ENCODE results near the gene PROSER2. TPM values are rescaled to one million over a fixed set of nuclear protein-coding genes. Genes with fewer than 3 reads are reported as not detected.

The PROSER2 gene
- total and polyA plus RNA-seq, 3 experiments from 2014 or later, result 1.5 to 2.4 (median 1.7) TPM

DNA sequence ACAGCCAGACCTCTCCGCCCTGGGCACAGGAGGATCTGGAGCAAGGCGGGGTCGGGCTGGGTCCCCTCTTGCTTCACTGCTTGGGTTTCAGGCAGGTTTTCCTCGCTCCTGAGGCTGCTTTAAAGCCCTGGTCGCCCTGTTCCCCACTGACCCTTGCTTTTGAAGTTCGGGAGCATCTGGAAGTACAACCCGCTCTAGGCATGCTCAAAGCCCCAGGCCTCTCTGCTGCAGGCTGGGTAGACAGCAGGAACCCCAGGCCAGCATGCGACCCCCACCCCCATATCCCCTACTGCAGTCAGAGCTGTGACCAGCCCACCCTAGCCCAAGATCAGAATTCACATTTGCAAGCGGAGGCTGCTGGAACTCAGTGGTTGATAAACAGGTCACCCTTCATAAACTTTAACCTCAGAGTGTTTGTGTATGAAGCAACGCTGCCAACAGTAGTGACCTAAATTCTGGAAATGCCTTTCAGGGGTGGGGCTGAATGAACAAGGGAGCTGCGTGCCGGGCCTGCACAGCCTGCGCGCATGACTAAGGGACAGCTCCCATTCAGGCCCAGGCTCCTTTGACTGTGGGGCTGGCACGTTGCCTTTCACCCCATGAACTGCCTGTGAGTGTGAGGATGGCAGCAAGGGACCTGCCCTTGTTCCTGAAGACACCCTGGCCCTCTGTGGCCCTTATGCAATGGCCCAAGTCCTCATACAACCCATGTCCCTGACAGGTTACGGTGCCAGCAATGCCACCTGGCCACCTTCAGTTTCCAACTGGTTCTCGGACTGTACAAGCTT, 52.5 kb downstream of the PROSER2 start:
- peak in 1 of 5 donors; percentile 15 for DNase-seq
- Mint-ChIP-seq H3K27me3 (peaks cover 0 to under 1% of the 10 kb centered on the region in 2 donors), H3K9me3 (no peaks in the 10 kb centered on the region), H3K4me1 (peaks cover 18 to 41% (median 29%) of the 10 kb centered on the region in 3 donors), H3K27ac (peak overlapping the region in 3 of 8 donors; percentile 48 to 55 (median 50)), H3K4me3 (no peak overlapping the region), H3K36me3 (no peaks in the 10 kb centered on the region)
- H3K27me3 ChIP-seq (ENCODE audit: insufficient read depth, low read length, poor library complexity, severe bottlenecking), result no peaks in the 10 kb centered on the region
- H3K9me3 ChIP-seq (ENCODE audit: low read length), result no peaks in the 10 kb centered on the region
- no peaks in the 10 kb centered on the region for H3K36me3 ChIP-seq (ENCODE audit: insufficient read depth, low read length)
- H3K27ac ChIP-seq (ENCODE audit: low read depth, low read length), result no peak overlapping the region
- no peak overlapping the region for H3K4me3 ChIP-seq (ENCODE audit: low read length)
- H3K4me1 ChIP-seq (ENCODE audit: insufficient read depth, low read length), result peaks cover 26% of the 10 kb centered on the region
- CTCF ChIA-PET, result interaction anchor here (0.8 to 1.2 kb wide), 2 partner anchors 111 to 158 kb away, joined by 3 read pairs; no protein-coding TSS in a partner anchor
- POLR2A ChIA-PET, result no interaction called here

DNA sequence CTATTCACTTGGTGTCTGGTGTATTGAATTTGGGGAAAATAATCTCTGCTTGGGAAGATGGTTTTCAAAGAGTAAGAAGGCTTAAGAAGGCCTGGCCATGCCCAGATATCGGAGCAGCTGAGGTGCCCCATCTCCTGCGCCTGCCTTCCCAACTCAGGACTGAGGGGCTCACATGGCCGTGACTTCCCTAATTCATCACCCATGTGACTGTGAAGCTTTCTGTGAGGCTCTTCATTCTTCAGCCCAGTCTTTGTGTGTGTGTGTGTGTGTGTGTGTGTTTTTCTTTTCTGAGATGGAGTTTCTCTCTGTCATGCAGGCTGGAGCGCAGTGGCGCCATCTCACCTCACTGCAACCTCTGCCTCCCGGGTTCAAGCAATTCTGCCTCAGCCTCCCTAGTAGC, 53.2 kb downstream of the PROSER2 start:
- Histone ChIP-seq H3K4me1 (ENCODE audit: insufficient read depth, low read length) (peaks cover 24% of the 10 kb centered on the region), H3K4me3 (ENCODE audit: low read length) (no peak overlapping the region), H3K27ac (ENCODE audit: low read depth, low read length) (no peak overlapping the region), H3K36me3 (ENCODE audit: insufficient read depth, low read length) (no peaks in the 10 kb centered on the region), H3K9me3 (ENCODE audit: low read length) (no peaks in the 10 kb centered on the region), H3K27me3 (ENCODE audit: insufficient read depth, low read length, poor library complexity, severe bottlenecking) (no peaks in the 10 kb centered on the region)
- CTCF ChIA-PET, result no interaction called here
- Mint-ChIP-seq H3K27ac (no peak overlapping the region), H3K9me3 (no peaks in the 10 kb centered on the region), H3K36me3 (no peaks in the 10 kb centered on the region), H3K27me3 (no peaks in the 10 kb centered on the region), H3K4me3 (no peak overlapping the region), H3K4me1 (peaks cover 15 to 34% (median 24%) of the 10 kb centered on the region in 3 donors)
- POLR2A ChIA-PET, result no interaction called here
- DNase-seq, result no peak

DNA sequence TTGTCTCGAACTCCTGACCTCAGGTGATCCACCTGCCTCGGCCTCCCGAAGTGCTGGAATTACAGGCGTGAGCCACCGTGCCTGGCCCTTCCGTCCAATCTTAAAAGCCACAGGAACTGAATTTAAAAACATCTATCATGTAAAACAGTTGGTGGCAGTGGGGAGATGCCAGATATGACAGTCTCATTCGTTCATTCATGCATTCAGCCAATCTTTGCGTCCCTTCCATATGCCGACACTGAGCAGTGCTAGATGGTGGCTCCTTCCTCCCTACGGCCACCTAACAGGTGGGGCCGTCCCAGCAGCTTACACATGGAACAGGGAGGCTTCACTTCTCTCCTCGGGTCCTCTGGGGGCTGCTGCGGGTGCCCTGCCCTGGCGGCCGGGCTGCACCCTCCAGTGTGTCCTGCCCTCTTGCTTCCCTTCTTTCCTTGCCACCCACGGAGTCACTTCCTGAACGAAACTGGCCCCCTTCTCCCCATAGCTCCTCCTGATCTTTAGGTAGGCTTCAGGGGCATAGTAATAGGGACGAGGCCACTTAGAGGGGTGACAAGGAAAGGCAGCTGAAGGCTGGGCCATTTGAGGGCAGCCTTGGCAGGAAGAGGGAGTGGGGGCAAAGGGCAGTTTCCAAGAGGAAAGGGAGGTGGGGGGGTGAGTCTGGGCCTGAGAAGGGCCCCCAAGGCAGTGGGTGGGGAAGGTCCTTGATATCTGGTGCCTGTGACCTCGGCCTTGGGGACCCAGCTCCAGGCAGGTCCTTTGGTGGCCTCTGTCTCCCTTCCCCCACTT, 53.8 kb downstream of the PROSER2 start:
- Histone ChIP-seq H3K36me3 (ENCODE audit: insufficient read depth, low read length) (no peaks in the 10 kb centered on the region), H3K27me3 (ENCODE audit: insufficient read depth, low read length, poor library complexity, severe bottlenecking) (no peaks in the 10 kb centered on the region), H3K4me1 (ENCODE audit: insufficient read depth, low read length) (peaks cover 17% of the 10 kb centered on the region), H3K4me3 (ENCODE audit: low read length) (no peak overlapping the region), H3K27ac (ENCODE audit: low read depth, low read length) (no peak overlapping the region), H3K9me3 (ENCODE audit: low read length) (no peaks in the 10 kb centered on the region)
- CTCF ChIA-PET, result no interaction called here
- H3K4me3 Mint-ChIP-seq, result no peak overlapping the region
- peaks cover 13 to 33% (median 19%) of the 10 kb centered on the region in 3 donors for H3K4me1 Mint-ChIP-seq
- no peaks in the 10 kb centered on the region for H3K36me3 Mint-ChIP-seq
- POLR2A ChIA-PET, result no interaction called here
- no peak overlapping the region for H3K27ac Mint-ChIP-seq
- peak in 1 of 5 donors; percentile 24 for DNase-seq
- H3K27me3 Mint-ChIP-seq, result no peaks in the 10 kb centered on the region
- H3K9me3 Mint-ChIP-seq, result no peaks in the 10 kb centered on the region

DNA sequence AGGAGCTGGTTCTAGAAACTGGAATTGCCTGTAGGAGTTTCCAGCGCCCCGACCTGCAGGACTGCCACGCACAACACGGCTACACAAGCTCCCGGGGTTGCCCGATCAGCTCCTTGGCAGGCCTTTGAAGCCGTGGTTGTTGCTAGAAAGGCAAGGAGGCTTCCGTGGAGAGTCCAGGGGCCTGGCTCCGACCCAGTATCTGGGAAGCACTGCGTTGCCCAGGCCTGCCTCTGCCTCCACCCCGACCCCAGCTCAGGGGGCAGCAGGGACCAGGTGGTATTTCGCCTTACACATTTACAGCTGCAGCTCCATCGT, 54.4 kb downstream of the PROSER2 start:
- H3K27me3 Mint-ChIP-seq, result no peaks in the 10 kb centered on the region
- Histone ChIP-seq H3K27ac (ENCODE audit: low read depth, low read length) (no peak overlapping the region), H3K4me3 (ENCODE audit: low read length) (no peak overlapping the region), H3K9me3 (ENCODE audit: low read length) (no peaks in the 10 kb centered on the region), H3K4me1 (ENCODE audit: insufficient read depth, low read length) (peaks cover 14% of the 10 kb centered on the region), H3K36me3 (ENCODE audit: insufficient read depth, low read length) (no peaks in the 10 kb centered on the region), H3K27me3 (ENCODE audit: insufficient read depth, low read length, poor library complexity, severe bottlenecking) (no peaks in the 10 kb centered on the region)
- H3K9me3 Mint-ChIP-seq, result no peaks in the 10 kb centered on the region
- H3K4me1 Mint-ChIP-seq, result peaks cover 17 to 34% (median 22%) of the 10 kb centered on the region in 3 donors
- ChIA-PET CTCF (no interaction called here), POLR2A (no interaction called here)
- no peak overlapping the region for H3K4me3 Mint-ChIP-seq
- H3K36me3 Mint-ChIP-seq, result no peaks in the 10 kb centered on the region
- no peak overlapping the region for H3K27ac Mint-ChIP-seq
- peak in 1 of 5 donors; percentile 30 for DNase-seq

DNA sequence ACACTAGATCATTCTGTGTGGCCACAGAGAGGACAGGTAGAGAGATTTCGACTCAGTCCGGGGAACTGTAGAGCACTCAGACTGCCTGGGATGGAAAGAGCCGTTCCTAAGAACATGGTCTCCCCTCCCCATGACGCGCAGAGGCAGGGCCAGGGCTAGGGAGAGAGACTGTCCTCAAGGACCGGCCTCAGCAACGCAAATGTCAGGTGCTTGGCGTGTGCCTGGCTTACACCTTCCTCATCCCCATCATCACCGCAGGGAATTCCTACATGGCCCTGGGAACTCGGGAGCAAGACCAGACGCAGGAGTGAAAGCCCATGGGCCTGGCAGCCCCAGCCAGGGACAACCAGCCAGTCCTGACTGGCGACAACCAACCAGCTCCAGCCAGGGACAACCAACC, 55.6 kb downstream of the PROSER2 start:
- Mint-ChIP-seq H3K36me3 (no peaks in the 10 kb centered on the region), H3K4me3 (no peak overlapping the region), H3K4me1 (peaks cover 20 to 42% (median 31%) of the 10 kb centered on the region in 3 donors), H3K9me3 (no peaks in the 10 kb centered on the region), H3K27ac (peak overlapping the region in 1 of 8 donors; percentile 69), H3K27me3 (no peaks in the 10 kb centered on the region)
- H3K27me3 ChIP-seq (ENCODE audit: insufficient read depth, low read length, poor library complexity, severe bottlenecking), result no peaks in the 10 kb centered on the region
- H3K4me1 ChIP-seq (ENCODE audit: insufficient read depth, low read length), result peaks cover 19% of the 10 kb centered on the region
- H3K27ac ChIP-seq (ENCODE audit: low read depth, low read length), result no peak overlapping the region
- no peaks in the 10 kb centered on the region for H3K9me3 ChIP-seq (ENCODE audit: low read length)
- no peaks in the 10 kb centered on the region for H3K36me3 ChIP-seq (ENCODE audit: insufficient read depth, low read length)
- peak in 1 of 5 donors; percentile 19 for DNase-seq
- POLR2A ChIA-PET, result no interaction called here
- CTCF ChIA-PET, result no interaction called here
- H3K4me3 ChIP-seq (ENCODE audit: low read length), result no peak overlapping the region

DNA sequence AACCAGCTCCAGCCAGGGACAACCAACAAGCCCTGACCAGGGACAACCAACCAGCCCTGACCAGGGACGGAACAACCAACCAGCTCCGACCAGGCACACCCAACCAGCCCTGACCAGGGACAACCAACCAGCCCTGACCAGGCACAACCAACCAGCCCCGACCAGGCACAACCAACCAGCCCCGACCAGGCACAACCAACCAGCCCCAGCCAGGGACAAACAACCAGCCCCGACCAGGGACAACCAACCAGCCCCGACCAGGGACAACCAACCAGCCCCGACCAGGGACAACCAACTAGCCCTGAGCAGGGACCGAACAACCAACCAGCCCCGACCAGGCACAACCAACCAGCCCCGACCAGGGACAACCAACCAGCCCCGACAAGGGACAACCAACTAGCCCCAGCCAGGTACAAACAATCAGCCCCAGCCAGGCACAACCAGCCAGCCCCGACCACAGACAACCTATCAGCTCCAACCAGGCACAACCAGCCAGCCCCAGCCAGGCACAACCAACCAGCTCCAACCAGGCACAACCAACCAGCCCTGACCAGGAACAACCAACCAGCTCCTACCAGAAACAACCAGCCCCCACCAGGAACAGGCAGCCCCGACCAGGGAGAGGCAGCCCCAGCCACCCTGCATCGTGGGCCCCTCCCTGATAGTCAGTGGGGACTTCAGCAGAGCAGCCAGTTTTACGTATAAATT, 56.4 kb downstream of the PROSER2 start:
- Histone ChIP-seq H3K9me3 (ENCODE audit: low read length) (no peaks in the 10 kb centered on the region), H3K4me3 (ENCODE audit: low read length) (no peak overlapping the region), H3K27ac (ENCODE audit: low read depth, low read length) (no peak overlapping the region), H3K4me1 (ENCODE audit: insufficient read depth, low read length) (peaks cover 14% of the 10 kb centered on the region), H3K36me3 (ENCODE audit: insufficient read depth, low read length) (no peaks in the 10 kb centered on the region), H3K27me3 (ENCODE audit: insufficient read depth, low read length, poor library complexity, severe bottlenecking) (no peaks in the 10 kb centered on the region)
- ChIA-PET POLR2A (no interaction called here), CTCF (no interaction called here)
- H3K4me1 Mint-ChIP-seq, result peaks cover 19 to 38% (median 26%) of the 10 kb centered on the region in 3 donors
- peak in 1 of 5 donors; percentile 39 for DNase-seq
- H3K9me3 Mint-ChIP-seq, result no peaks in the 10 kb centered on the region
- H3K27ac Mint-ChIP-seq, result no peak overlapping the region
- no peak overlapping the region for H3K4me3 Mint-ChIP-seq
- H3K27me3 Mint-ChIP-seq, result no peaks in the 10 kb centered on the region
- no peaks in the 10 kb centered on the region for H3K36me3 Mint-ChIP-seq

DNA sequence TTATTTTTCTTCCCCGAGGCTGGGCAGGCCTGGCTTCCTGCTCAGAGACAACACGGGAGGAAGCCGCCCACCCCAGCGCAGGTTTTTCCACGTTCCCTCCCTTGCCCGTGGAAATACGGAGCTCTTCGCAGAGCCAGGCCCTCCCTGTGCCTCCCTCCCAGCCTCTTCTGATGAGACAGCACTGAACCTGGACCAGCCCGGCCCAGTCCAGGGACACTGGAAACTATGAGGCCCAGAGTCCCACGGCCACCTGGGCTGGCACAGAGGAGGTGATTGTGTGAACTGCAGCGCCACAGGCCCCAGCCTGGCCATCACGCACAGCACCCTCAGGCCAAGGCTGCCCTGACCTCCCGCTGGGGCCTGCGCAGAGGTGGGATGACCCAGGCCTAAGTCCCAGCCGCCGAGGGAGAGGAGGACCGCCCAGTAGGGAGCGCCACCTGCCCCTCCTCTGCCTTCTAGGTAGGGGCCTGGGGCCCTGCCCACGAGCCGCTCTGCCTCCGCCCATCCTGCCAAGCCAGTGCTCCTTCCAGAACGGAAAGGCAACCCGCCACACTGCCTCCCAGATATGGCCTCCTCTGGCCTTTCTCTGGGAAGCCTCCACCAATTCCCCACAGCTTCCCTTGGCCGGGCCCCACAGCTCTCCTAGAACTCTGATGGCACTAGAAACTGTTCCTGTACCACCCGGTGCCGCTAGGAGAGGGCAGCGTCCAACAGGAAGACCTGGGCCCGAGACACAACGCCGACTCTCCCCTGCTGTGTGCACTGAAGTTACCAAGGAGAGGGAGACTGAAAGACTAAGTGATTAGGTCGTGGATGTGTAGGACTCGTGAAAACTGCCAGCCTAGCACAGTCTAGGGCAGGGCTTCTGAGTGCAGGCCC, 57.2 kb downstream of the PROSER2 start:
- CTCF ChIA-PET, result no interaction called here
- Mint-ChIP-seq H3K27ac (peak overlapping the region in 1 of 8 donors; percentile 47), H3K36me3 (no peaks in the 10 kb centered on the region), H3K9me3 (no peaks in the 10 kb centered on the region), H3K27me3 (no peaks in the 10 kb centered on the region), H3K4me3 (no peak overlapping the region), H3K4me1 (peaks cover 13 to 30% (median 20%) of the 10 kb centered on the region in 3 donors)
- peak in 1 of 5 donors; percentile 41 for DNase-seq
- Histone ChIP-seq H3K36me3 (ENCODE audit: insufficient read depth, low read length) (no peaks in the 10 kb centered on the region), H3K27me3 (ENCODE audit: insufficient read depth, low read length, poor library complexity, severe bottlenecking) (no peaks in the 10 kb centered on the region), H3K27ac (ENCODE audit: low read depth, low read length) (no peak overlapping the region), H3K9me3 (ENCODE audit: low read length) (no peaks in the 10 kb centered on the region), H3K4me1 (ENCODE audit: insufficient read depth, low read length) (peaks cover 6% of the 10 kb centered on the region), H3K4me3 (ENCODE audit: low read length) (no peak overlapping the region)
- POLR2A ChIA-PET, result no interaction called here
